DND-41 (cell line): Measurements from ENCODE around the gene DOCK4.

Experiments
- ATAC-seq: fragments of 200-7000 bp; cut with Tn5 transposase; 3 replicates; pipeline ENCODE4 v1.9.1; 2021; ENCODE audit warnings: low read depth; ENCODE audit not compliant: insufficient read depth
- DNase-seq: peaks from one replicate; pipeline ENCODE4 v3.0.0-alpha.2; 2020
- H2AFZ ChIP-seq: 2 replicates; pipeline ENCODE4 v1.6.0; 2012; ENCODE audit warnings: low read depth, low read length
- H3K27ac ChIP-seq: 2 replicates; pipeline ENCODE4 v1.5.1; 2012; ENCODE audit warnings: low read length, inconsistent platforms
- H3K27me3 ChIP-seq: fragments of 200-600 bp; sonication (generic); 2 replicates; pipeline ENCODE4 v1.6.0; 2012; ENCODE audit warnings: low read length, mild to moderate bottlenecking, inconsistent platforms; ENCODE audit not compliant: insufficient read depth, poor library complexity
- H3K36me3 ChIP-seq: 2 replicates; pipeline ENCODE4 v1.5.1; 2012; ENCODE audit warnings: low read length, inconsistent platforms; ENCODE audit not compliant: insufficient read depth
- H3K4me1 ChIP-seq: 2 replicates; pipeline ENCODE4 v1.5.1; 2012; ENCODE audit warnings: mild to moderate bottlenecking, low read length; ENCODE audit not compliant: insufficient read depth
- H3K4me2 ChIP-seq: 2 replicates; pipeline ENCODE4 v1.6.0; 2012; ENCODE audit warnings: mild to moderate bottlenecking, moderate library complexity, low read length, inconsistent platforms; ENCODE audit not compliant: insufficient read depth
- H3K4me3 ChIP-seq, 2 experiments: fragments of 200-600 bp in 1 of 2; shearing (Covaris generic) in 1 of 2; 2 replicates each; pipeline ENCODE4 v1.5.1; 2012 to 2016; ENCODE audit warnings: inconsistent platforms in 2 of 2, low read length in 2 of 2, mild to moderate bottlenecking in 2 of 2, low read depth in 1 of 2, moderate library complexity in 1 of 2
- H3K79me2 ChIP-seq: 2 replicates; pipeline ENCODE4 v1.6.0; 2012; ENCODE audit warnings: low read length, inconsistent platforms; ENCODE audit not compliant: insufficient read depth
- H3K9ac ChIP-seq: 2 replicates; pipeline ENCODE4 v1.6.0; 2012; ENCODE audit warnings: low read depth, mild to moderate bottlenecking, inconsistent platforms, low read length, moderate library complexity
- H3K9me3 ChIP-seq: 2 replicates; pipeline ENCODE4 v1.5.1; 2012; ENCODE audit warnings: low read length, moderate library complexity, mild to moderate bottlenecking, inconsistent platforms; ENCODE audit not compliant: insufficient read depth, severe bottlenecking
- H4K20me1 ChIP-seq: 2 replicates; pipeline ENCODE4 v1.6.0; 2012; ENCODE audit warnings: low read length; ENCODE audit not compliant: insufficient read depth
- CTCF ChIP-seq: IDR thresholded peaks from 2 replicates; pipeline ENCODE4 v1.5.1; 2012; ENCODE audit warnings: borderline replicate concordance, low read length, moderate library complexity, mild to moderate bottlenecking; ENCODE audit not compliant: poor library complexity, severe bottlenecking; ENCODE audit errors: extremely low read depth
- EZH2 ChIP-seq: IDR thresholded peaks from 3 replicates; pipeline ENCODE4 v1.6.1; 2012; ENCODE audit warnings: borderline replicate concordance, low read depth, mild to moderate bottlenecking, moderate library complexity, low read length, inconsistent platforms; ENCODE audit not compliant: severe bottlenecking

DOCK4 gene

DNA sequence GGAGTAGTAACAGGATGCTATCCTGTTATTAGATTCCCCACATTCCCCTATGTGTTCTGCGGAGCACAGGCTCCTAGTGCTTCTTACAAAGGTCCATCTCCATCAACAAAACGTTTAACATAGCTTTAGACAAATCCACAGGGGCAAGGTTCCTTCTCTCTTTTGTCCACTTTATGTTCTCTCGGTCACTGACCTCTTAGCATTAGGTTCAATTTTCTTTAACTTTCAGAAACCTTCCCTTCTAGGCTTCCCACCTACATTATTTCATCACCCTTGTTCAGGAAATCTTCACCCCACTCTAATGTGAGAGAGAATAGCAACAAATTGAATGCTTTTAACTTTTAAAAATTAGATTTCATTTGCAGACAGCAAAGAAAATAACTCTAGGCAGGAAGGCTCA is 84.9 kb downstream of the DOCK4 start:
- Histone ChIP-seq H4K20me1 (no peaks in the 10 kb centered on the region), H3K27ac (no peak overlapping the region)
- no peak for ATAC-seq

DNA sequence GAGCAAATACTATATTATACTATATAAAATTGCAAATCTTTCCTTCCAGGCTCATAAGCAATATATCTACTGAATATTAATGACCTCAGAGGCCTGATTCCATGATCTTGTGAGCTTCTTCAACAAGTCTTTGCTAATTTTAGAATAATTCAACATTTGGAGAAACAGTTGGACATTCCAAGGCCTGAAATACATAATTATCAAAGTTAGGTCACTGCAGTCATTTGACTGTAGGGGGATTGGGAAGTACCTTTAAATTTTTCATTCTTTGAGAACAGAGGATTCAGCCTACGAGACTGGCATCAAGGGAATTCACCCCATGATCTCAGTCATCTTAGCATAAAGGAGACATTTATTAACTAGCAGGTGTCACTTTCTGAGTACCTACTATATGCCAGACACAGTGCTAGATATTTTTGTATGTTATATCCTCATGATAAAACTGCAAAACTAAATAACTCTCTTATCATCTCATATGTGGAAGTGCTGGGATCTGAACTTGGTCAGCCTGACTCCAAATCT is 85.4 kb downstream of the DOCK4 start:
- Histone ChIP-seq H3K9me3 (no peaks in the 10 kb centered on the region), H2AFZ (no peak overlapping the region), H3K27me3 (no peaks in the 10 kb centered on the region), H3K79me2 (no peaks in the 10 kb centered on the region), H3K4me1 (no peaks in the 10 kb centered on the region), H4K20me1 (no peaks in the 10 kb centered on the region), H3K27ac (no peak overlapping the region), H3K9ac (no peak overlapping the region), H3K36me3 (no peaks in the 10 kb centered on the region), H3K4me2 (no peak overlapping the region), H3K4me3 (no peak overlapping the region)
- DNase-seq (no peak), ATAC-seq (no peak)
- TF ChIP-seq CTCF (no peak), EZH2 (no peak)

More for the DNA sequence above, 84.9 kb downstream of the DOCK4 start:
- Histone ChIP-seq H3K27me3 (no peaks in the 10 kb centered on the region), H3K4me1 (no peaks in the 10 kb centered on the region), H3K79me2 (no peaks in the 10 kb centered on the region), H3K9me3 (no peaks in the 10 kb centered on the region), H3K4me3 (no peak overlapping the region), H2AFZ (no peak overlapping the region), H3K36me3 (no peaks in the 10 kb centered on the region), H3K9ac (no peak overlapping the region), H3K4me2 (no peak overlapping the region)
- TF ChIP-seq EZH2 (no peak), CTCF (no peak)
- no peak for DNase-seq

DNA sequence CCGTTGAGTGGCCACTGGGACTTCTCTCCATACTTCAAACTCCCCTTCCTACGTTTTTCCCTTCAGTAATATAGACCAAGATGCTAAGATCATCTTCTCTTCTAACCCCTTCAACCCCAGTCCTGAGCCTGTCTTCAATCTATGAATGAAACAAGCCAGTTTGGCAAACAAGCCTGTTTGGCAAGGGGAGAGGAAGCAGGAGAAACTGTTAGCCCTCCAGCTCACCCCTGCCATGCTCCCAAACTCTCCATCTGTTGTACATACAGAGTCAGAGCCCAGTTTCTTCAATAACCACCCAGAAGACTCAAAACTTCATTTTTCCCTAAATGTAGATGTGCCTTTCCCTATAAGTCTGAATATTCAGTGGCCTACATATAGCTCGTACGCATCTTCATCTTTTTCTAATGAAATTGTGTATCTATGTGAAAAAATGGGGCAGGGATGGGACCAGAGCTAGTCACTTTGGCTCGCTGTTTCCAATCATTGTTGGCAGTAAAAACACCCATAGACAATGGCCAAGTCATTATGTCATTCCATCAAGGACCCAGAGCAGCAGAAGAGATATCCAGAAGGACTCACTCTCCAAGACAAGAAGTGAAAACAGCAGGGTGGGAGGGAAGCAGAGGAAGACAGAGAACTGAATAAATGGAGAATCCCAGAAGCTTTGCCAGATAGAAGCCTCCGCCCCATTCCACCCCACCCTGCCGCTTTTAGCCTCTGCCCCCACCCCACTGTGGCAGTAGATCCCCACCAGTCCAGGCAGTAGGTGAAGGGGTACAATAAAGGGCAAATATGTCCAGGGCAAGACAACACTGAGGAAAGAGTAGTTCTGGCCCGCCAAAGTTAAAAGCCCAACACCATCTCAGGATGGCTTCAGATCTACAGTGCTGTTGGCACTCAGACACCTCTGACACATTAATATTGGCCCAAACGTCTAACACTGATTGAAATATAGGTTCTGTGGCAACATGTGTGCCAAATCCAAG is 87.3 kb downstream of the DOCK4 start:
- no peaks in the 10 kb centered on the region for H3K79me2 ChIP-seq
- H2AFZ ChIP-seq = no peak overlapping the region
- no peaks in the 10 kb centered on the region for H3K27me3 ChIP-seq
- no peak overlapping the region for H3K27ac ChIP-seq
- no peak for DNase-seq
- H3K4me3 ChIP-seq = no peak overlapping the region
- TF ChIP-seq EZH2 (no peak), CTCF (no peak)
- no peak overlapping the region for H3K9ac ChIP-seq
- H3K4me1 ChIP-seq = no peaks in the 10 kb centered on the region
- no peaks in the 10 kb centered on the region for H4K20me1 ChIP-seq
- H3K9me3 ChIP-seq = no peaks in the 10 kb centered on the region
- H3K36me3 ChIP-seq = no peaks in the 10 kb centered on the region
- no peak for ATAC-seq
- H3K4me2 ChIP-seq = no peak overlapping the region
